H1 (cell line): Measurements from ENCODE around the gene CCDC192. TPM values are rescaled to one million over a fixed set of nuclear protein-coding genes. Genes with fewer than 3 reads are reported as not detected.

Experiments used
- CTCF ChIA-PET: fragments of 300-600 bp; sonication (Branson Sonifier 250); formaldehyde crosslinking; loops from one replicate; lab custom pipeline; 2021; ENCODE audit not compliant: partially characterized antibody; lab: Charles Lee
- POLR2A ChIA-PET: fragments of 300-600 bp; sonication (Branson Sonifier 250); formaldehyde crosslinking; loops from one replicate; lab custom pipeline; 2021; ENCODE audit warnings: inconsistent platforms; ENCODE audit not compliant: partially characterized antibody; lab: Charles Lee
- DNase-seq, 2 experiments: peaks; one replicate each; pipeline versions ENCODE4 v3.0.0 to v3.0.0-alpha.2; 2010 to 2022; ENCODE audit warnings: low spot score in 2 of 2, low read depth in 1 of 2, mixed read lengths in 1 of 2
- FAIRE-seq: peaks from 2 replicates; lab custom pipeline; 2011; peaks lifted over from hg19 to GRCh38; lab: Jason Lieb, UNC
- H2AFZ ChIP-seq: 2 replicates; pipeline ENCODE4 v1.8.1; 2012; ENCODE audit warnings: low read length, inconsistent platforms
- H2AK5ac ChIP-seq: 2 replicates; pipeline ENCODE4 v1.6.1; 2013; ENCODE audit warnings: low read depth, low read length
- H2BK120ac ChIP-seq: replicated peaks from 2 replicates; pipeline ENCODE3; 2013; ENCODE audit warnings: low read depth, low read length, inconsistent platforms
- H2BK12ac ChIP-seq: 2 replicates; pipeline ENCODE4 v1.6.1; 2013; ENCODE audit warnings: low read depth, low read length
- H2BK15ac ChIP-seq: 2 replicates; pipeline ENCODE4 v1.6.1; 2013; ENCODE audit warnings: low read length
- H2BK20ac ChIP-seq: 2 replicates; pipeline ENCODE4 v1.6.1; 2013; ENCODE audit warnings: low read length
- H2BK5ac ChIP-seq: 2 replicates; pipeline ENCODE4 v1.6.1; 2013; ENCODE audit warnings: low read depth, low read length
- H3K14ac ChIP-seq: 2 replicates; pipeline ENCODE4 v1.6.1; 2013; ENCODE audit warnings: inconsistent platforms; ENCODE audit not compliant: insufficient read length
- H3K18ac ChIP-seq: 2 replicates; pipeline ENCODE4 v1.6.1; 2013; ENCODE audit warnings: low read length; ENCODE audit errors: extremely low read depth
- H3K23ac ChIP-seq: 2 replicates; pipeline ENCODE4 v1.6.1; 2013; ENCODE audit warnings: inconsistent platforms; ENCODE audit not compliant: insufficient read length
- H3K23me2 ChIP-seq: 2 replicates; pipeline ENCODE4 v1.6.1; 2013; ENCODE audit warnings: low read depth, low read length
- H3K27ac ChIP-seq: 2 replicates; pipeline ENCODE4 v1.6.1; 2011; ENCODE audit warnings: low read depth, low read length, inconsistent platforms
- H3K27me3 ChIP-seq, 4 experiments: replicated peaks in 1 of 4; 1 replicate in 1 of 4; 2 replicates in 3 of 4; pipeline versions ENCODE4 v1.6.1 to v1.8.1; 2011 to 2013; ENCODE audit warnings: low read length in 3 of 4, mild to moderate bottlenecking in 3 of 4, inconsistent platforms in 2 of 4, mixed read lengths in 2 of 4, moderate library complexity in 1 of 4; ENCODE audit not compliant: control insufficient read depth in 3 of 4, insufficient read depth in 3 of 4; ENCODE audit errors: extremely low read depth in 1 of 4
- H3K36me3 ChIP-seq, 4 experiments: 2 replicates each; pipeline versions ENCODE4 v1.6.1 to v1.8.1; 2011 to 2013; ENCODE audit warnings: mild to moderate bottlenecking in 4 of 4, low read length in 3 of 4, moderate library complexity in 2 of 4, control low read depth in 1 of 4, inconsistent platforms in 1 of 4; ENCODE audit not compliant: insufficient read depth in 4 of 4, control insufficient read depth in 2 of 4
- H3K4ac ChIP-seq: replicated peaks from 2 replicates; pipeline ENCODE3; 2013; ENCODE audit warnings: low read length, low read depth, mixed read lengths, inconsistent platforms; ENCODE audit not compliant: insufficient read length
- H3K4me1 ChIP-seq, 4 experiments: replicated peaks in 1 of 4; 1 replicate in 1 of 4; 2 replicates in 3 of 4; pipeline versions ENCODE4 v1.6.1 to v1.8.1; 2011 to 2013; ENCODE audit warnings: low read length in 3 of 4, inconsistent platforms in 2 of 4, mixed read lengths in 1 of 4; ENCODE audit not compliant: insufficient read depth in 4 of 4, control insufficient read depth in 3 of 4
- H3K4me2 ChIP-seq, 2 experiments: 2 replicates each; pipeline versions ENCODE4 v1.6.1 to v1.8.1; 2011 to 2013; ENCODE audit warnings: low read depth in 2 of 2, low read length in 2 of 2, control low read depth in 1 of 2, inconsistent platforms in 1 of 2, mild to moderate bottlenecking in 1 of 2; ENCODE audit not compliant: insufficient read depth in 1 of 2
- H3K4me3 ChIP-seq, 4 experiments: fragments of 200-600, 300-600 bp in 1 of 4; sonication (generic), shearing (Covaris generic), sonication (Bioruptor Twin) in 1 of 4; 2 replicates each; pipeline versions ENCODE4 v1.5.1 to v1.8.1; 2011 to 2016; ENCODE audit warnings: low read length in 4 of 4, low read depth in 3 of 4, control low read depth in 2 of 4, inconsistent platforms in 2 of 4, mild to moderate bottlenecking in 2 of 4, mixed read lengths in 1 of 4, moderate library complexity in 1 of 4; ENCODE audit not compliant: insufficient read depth in 2 of 4; ENCODE audit errors: extremely low read depth in 1 of 4
- H3K56ac ChIP-seq: replicated peaks from 2 replicates; pipeline ENCODE3; 2013; ENCODE audit warnings: low read depth, mild to moderate bottlenecking, mixed read lengths, low read length, inconsistent platforms; ENCODE audit not compliant: insufficient read length
- H3K79me1 ChIP-seq: 2 replicates; pipeline ENCODE4 v1.6.1; 2013; ENCODE audit warnings: low read depth, low read length, control low read depth
- H3K79me2 ChIP-seq, 2 experiments: 2 replicates each; pipeline versions ENCODE4 v1.6.1 to v1.8.1; 2012 to 2013; ENCODE audit warnings: low read length in 2 of 2, mild to moderate bottlenecking in 2 of 2, inconsistent platforms in 1 of 2; ENCODE audit not compliant: insufficient read depth in 2 of 2, control insufficient read depth in 1 of 2
- H3K9ac ChIP-seq, 4 experiments: replicated peaks in 1 of 4; 1 replicate in 1 of 4; 2 replicates in 3 of 4; pipeline versions ENCODE4 v1.6.1 to v1.8.1; 2011 to 2013; ENCODE audit warnings: low read depth in 3 of 4, low read length in 3 of 4, control low read depth in 2 of 4, mild to moderate bottlenecking in 2 of 4, moderate library complexity in 2 of 4, inconsistent platforms in 1 of 4; ENCODE audit errors: extremely low read depth in 1 of 4
- H3K9me3 ChIP-seq, 2 experiments: 2 replicates each; pipeline versions ENCODE4 v1.6.1 to v1.8.1; 2012 to 2013; ENCODE audit warnings: mild to moderate bottlenecking in 2 of 2, moderate library complexity in 2 of 2, control low read depth in 1 of 2, inconsistent platforms in 1 of 2, low read depth in 1 of 2, low read length in 1 of 2, mixed read lengths in 1 of 2; ENCODE audit not compliant: insufficient read depth in 2 of 2
- H4K20me1 ChIP-seq, 2 experiments: replicated peaks in 1 of 2; 2 replicates each; pipeline versions ENCODE3 to v1.8.1; 2011 to 2013; ENCODE audit warnings: inconsistent platforms in 2 of 2, low read length in 2 of 2, mild to moderate bottlenecking in 1 of 2; ENCODE audit not compliant: insufficient read depth in 2 of 2, control insufficient read depth in 1 of 2
- H4K5ac ChIP-seq: 2 replicates; pipeline ENCODE4 v1.6.1; 2013; ENCODE audit warnings: low read length, low read depth, mixed read lengths, inconsistent platforms; ENCODE audit not compliant: insufficient read length
- H4K8ac ChIP-seq: 2 replicates; pipeline ENCODE4 v1.8.0; 2013; ENCODE audit warnings: mild to moderate bottlenecking, moderate library complexity, low read length, inconsistent platforms; ENCODE audit not compliant: insufficient read depth; ENCODE audit errors: extremely low read depth
- H4K91ac ChIP-seq: replicated peaks from 2 replicates; pipeline ENCODE3; 2013; ENCODE audit warnings: low read length, mixed read lengths, inconsistent platforms; ENCODE audit not compliant: insufficient read length
- CEBPB ChIP-seq: IDR thresholded peaks from 2 replicates; pipeline ENCODE4 v1.6.1; 2012; ENCODE audit warnings: low read depth, low read length
- NANOG ChIP-seq: IDR thresholded peaks from 2 replicates; pipeline ENCODE4 v1.6.1; 2011; ENCODE audit warnings: low read length, low read depth, mild to moderate bottlenecking, inconsistent platforms; ENCODE audit not compliant: insufficient read depth, poor library complexity, severe bottlenecking
- RFX5 ChIP-seq: IDR thresholded peaks from 2 replicates; pipeline ENCODE4 v1.6.1; 2011; ENCODE audit warnings: low read depth, low read length, improper control_type of control experiment, borderline replicate concordance
- SIN3A ChIP-seq, 2 experiments: IDR thresholded peaks in 1 of 2; conservative IDR thresholded peaks in 1 of 2; 2 replicates each; pipeline ENCODE4 v1.6.1; 2011 to 2012; ENCODE audit warnings: low read length in 2 of 2, improper control_type of control experiment in 1 of 2, low read depth in 1 of 2, mild to moderate bottlenecking in 1 of 2
- SIRT6 ChIP-seq: IDR thresholded peaks from one replicate; pipeline ENCODE4 v1.7.1; 2012; ENCODE audit warnings: low read length, inconsistent platforms
- SP1 ChIP-seq: IDR thresholded peaks from 2 replicates; pipeline ENCODE4 v1.6.1; 2011; ENCODE audit warnings: low read depth, low read length
- WGBS, 2 experiments: shearing (Covaris generic) in 1 of 2; methylation state at CpG; one replicate each; pipeline versions ENCODE4 v1.1.6 to v1.1.7; 2013 to 2015; ENCODE audit warnings: low lambda C conversion rate in 2 of 2, mixed read lengths in 2 of 2, inconsistent platforms in 1 of 2, low coverage in 1 of 2, missing lambda C conversion rate in 1 of 2; ENCODE audit not compliant: insufficient replicate concordance in 2 of 2, insufficient coverage in 1 of 2, insufficient read length in 1 of 2; ENCODE audit errors: extremely low coverage in 1 of 2, missing lambda C conversion rate in 1 of 2; 5-methylcytosine and 5-hydroxymethylcytosine counted together
- polyA plus RNA-seq, 7 experiments: library from polyadenylated mRNA; depleted of rRNA in 3 of 7; stranded (reverse) in 5 of 7; unstranded in 2 of 7; fragments of >200 nt in 5 of 7; fragments of 200-250 nt in 2 of 7; gene quantifications; 1 replicate in 5 of 7; 2 replicates in 1 of 7; 4 replicates in 1 of 7; pipeline versions ENCODE4 v1.2.1 to v1.2.3, GENCODE V29; 2011 to 2013; ENCODE audit warnings: missing spikeins in 2 of 7, mixed read lengths in 2 of 7
- total RNA-seq: library from RNA; stranded (reverse); fragmentation: NEBNext Ultra II Directional; extraction: Animal tissue kit (Norgen Biotek cat#: 25700); gene quantifications from 2 replicates; pipeline ENCODE4 v1.2.1, GENCODE V29; 2021
- TF ChIP-seq, protein P1 (sequence below): IDR thresholded peaks from 2 replicates; pipeline ENCODE4 v1.6.1; 2012; ENCODE audit warnings: inconsistent platforms
- TF ChIP-seq, protein P2 (sequence below): IDR thresholded peaks from 2 replicates; pipeline ENCODE4 v1.6.1; 2011; ENCODE audit warnings: low read length, improper control_type of control experiment
- TF ChIP-seq, protein P3 (sequence below): IDR thresholded peaks from 2 replicates; pipeline ENCODE4 v1.6.1; 2012; ENCODE audit warnings: low read length, inconsistent platforms

The CCDC192 gene
- total and polyA plus RNA-seq, 2 of the 8 experiments (the other 6 are each of a cell fraction or from before 2014, with no cell fraction given): 0.61 TPM; not detected in 1

DNA sequence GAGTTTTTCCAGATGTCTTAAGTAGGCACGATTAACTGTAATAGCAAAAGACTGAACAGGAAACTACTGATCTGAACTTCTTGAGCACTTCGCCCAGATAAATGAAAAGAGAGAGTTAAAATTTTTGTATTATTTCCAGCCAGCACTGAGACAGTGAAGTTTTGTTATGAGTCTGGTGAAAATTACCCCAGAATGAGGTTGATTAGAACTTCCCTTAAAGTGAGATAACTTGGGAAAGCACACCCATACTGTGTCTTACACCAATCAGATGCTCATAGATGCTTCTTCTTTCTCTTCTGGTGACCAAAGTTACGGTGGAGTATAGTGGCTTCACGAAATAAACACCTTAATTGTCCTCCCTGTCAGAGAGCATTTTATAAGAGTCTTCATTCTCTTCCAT is 248.6 kb downstream of the CCDC192 start:
- CTCF ChIA-PET: no interaction called here
- H3K27ac ChIP-seq: no peak overlapping the region
- H2AFZ ChIP-seq: no peak overlapping the region

More for the DNA sequence above, 248.6 kb downstream of the CCDC192 start:
- Histone ChIP-seq H4K20me1 (no peaks in the 10 kb centered on the region), H3K4me3 (no peak overlapping the region), H2AK5ac (no peak overlapping the region), H3K27me3 (no peaks in the 10 kb centered on the region), H3K4me2 (no peak overlapping the region), H3K4me1 (no peaks in the 10 kb centered on the region), H3K14ac (no peak overlapping the region), H3K9ac (no peak overlapping the region), H3K18ac (no peak overlapping the region), H3K4ac (no peak overlapping the region), H2BK15ac (no peak overlapping the region), H2BK5ac (no peak overlapping the region), H3K23ac (no peak overlapping the region), H2BK120ac (no peak overlapping the region), H3K9me3 (no peaks in the 10 kb centered on the region), H3K36me3 (no peaks in the 10 kb centered on the region), H3K23me2 (no peaks in the 10 kb centered on the region), H3K56ac (no peak overlapping the region), H3K79me2 (no peaks in the 10 kb centered on the region), H2BK12ac (no peak overlapping the region), H4K5ac (no peak overlapping the region), H2BK20ac (no peak overlapping the region), H3K79me1 (no peaks in the 10 kb centered on the region), H4K8ac (no peak overlapping the region), H4K91ac (no peak overlapping the region)
- POLR2A ChIA-PET: no interaction called here
- no peak for TF ChIP-seq SP1
- TF ChIP-seq, protein P1, sequence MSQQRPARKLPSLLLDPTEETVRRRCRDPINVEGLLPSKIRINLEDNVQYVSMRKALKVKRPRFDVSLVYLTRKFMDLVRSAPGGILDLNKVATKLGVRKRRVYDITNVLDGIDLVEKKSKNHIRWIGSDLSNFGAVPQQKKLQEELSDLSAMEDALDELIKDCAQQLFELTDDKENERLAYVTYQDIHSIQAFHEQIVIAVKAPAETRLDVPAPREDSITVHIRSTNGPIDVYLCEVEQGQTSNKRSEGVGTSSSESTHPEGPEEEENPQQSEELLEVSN: no peak
- no peak for TF ChIP-seq CEBPB
- no peak for TF ChIP-seq RFX5
- no peak for TF ChIP-seq SIRT6
- no peak for TF ChIP-seq NANOG
- TF ChIP-seq SIN3A (conservative IDR thresholded peaks at IDR 0.05 in 1 of 2, IDR thresholded peaks at IDR 0.05 in 1 of 2; ENCODE audit: low read depth in 1 of 2, low read length in 2 of 2): no peak
- TF ChIP-seq, protein P2, sequence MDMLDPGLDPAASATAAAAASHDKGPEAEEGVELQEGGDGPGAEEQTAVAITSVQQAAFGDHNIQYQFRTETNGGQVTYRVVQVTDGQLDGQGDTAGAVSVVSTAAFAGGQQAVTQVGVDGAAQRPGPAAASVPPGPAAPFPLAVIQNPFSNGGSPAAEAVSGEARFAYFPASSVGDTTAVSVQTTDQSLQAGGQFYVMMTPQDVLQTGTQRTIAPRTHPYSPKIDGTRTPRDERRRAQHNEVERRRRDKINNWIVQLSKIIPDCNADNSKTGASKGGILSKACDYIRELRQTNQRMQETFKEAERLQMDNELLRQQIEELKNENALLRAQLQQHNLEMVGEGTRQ: no peak
- TF ChIP-seq, protein P3, sequence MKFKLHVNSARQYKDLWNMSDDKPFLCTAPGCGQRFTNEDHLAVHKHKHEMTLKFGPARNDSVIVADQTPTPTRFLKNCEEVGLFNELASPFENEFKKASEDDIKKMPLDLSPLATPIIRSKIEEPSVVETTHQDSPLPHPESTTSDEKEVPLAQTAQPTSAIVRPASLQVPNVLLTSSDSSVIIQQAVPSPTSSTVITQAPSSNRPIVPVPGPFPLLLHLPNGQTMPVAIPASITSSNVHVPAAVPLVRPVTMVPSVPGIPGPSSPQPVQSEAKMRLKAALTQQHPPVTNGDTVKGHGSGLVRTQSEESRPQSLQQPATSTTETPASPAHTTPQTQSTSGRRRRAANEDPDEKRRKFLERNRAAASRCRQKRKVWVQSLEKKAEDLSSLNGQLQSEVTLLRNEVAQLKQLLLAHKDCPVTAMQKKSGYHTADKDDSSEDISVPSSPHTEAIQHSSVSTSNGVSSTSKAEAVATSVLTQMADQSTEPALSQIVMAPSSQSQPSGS: no peak
- FAIRE-seq (no peak), DNase-seq (no peak)
- WGBS, 2 experiments: 93% methylated on average over 4 of the region's 4 CpGs; no CpG with 5 or more reads in 1 of the 2 experiments
